Measurements from ENCODE around the gene TIGD3.
A peak's percentile ranks its signal among the peaks of the same experiment; 100 is the strongest.

- TF ChIP-seq CTCF (IDR thresholded peaks at IDR 0.05), result peak; percentile 65
- TF ChIP-seq ZFX (IDR thresholded peaks at IDR 0.05; ENCODE audit: borderline replicate concordance), result no peak
These were observed 38.7 kb upstream of the TIGD3 start for GRCh38 chr11:65315866-65316226.

All from 22Rv1 (cell line).